SK-N-MC (cell line): Measurements from ENCODE around the gene DUSP15.

Experiments used
- EZH2 ChIP-seq: fragments of 200-600 bp; sonication (generic); IDR thresholded peaks from one replicate; pipeline ENCODE4 v1.6.1; 2017; ENCODE audit warnings: antibody characterized with exemption
- FOXP2 ChIP-seq: optimal IDR thresholded peaks from 2 replicates; pipeline ENCODE3; 2011; ENCODE audit warnings: mild to moderate bottlenecking, moderate library complexity; ENCODE audit not compliant: insufficient read depth; ENCODE audit errors: extremely low read length, control extremely low read depth
- POLR2AphosphoS5 ChIP-seq: IDR thresholded peaks from 2 replicates; pipeline ENCODE4 v1.6.1; 2012; ENCODE audit warnings: mild to moderate bottlenecking, low read depth, low read length, borderline replicate concordance

DNA sequence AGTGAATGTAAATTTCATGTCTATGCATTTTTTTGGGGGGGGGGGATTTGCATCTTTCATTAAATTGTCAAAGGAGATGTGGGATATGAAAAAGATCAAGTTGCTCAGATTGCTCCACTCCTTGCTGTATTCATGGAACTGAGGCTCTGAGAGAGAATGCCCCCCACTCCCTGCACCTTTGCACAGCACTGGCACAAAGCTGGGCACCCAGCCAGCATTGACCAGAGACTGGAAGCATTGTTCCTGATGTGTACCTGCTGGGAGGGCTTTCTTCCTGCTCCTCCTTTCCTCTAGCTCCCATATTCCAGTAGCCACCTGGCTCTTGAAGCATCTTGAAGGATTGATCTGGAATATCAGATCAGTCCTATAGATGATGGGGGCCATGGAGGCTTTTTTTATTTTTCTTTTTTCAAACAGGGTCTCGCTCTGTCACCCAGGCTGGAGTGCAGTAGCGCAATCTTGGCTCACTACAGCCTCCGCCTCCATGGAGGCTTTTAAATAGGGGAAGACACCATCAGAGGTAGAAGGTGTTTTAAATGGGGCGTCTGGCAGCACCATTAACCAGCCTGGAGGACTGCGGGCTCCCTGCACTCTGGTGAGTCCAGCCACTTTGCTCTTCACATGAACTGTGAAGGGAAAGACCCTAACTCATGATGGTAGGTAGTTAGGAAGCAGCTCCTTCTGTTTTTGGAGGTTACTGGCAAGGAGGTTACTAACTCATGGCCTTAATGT lies 10.9 kb downstream of the DUSP15 start:
- TF ChIP-seq POLR2AphosphoS5 (no peak), EZH2 (no peak), FOXP2 (no peak)
